Islet of Langerhans (tissue), 1 donor: ENCODE data around the gene GSE1.
"Not testable (repeated sequence)": the region's sequence is repeated elsewhere in the genome, so short reads cannot be mapped to it uniquely, and the experiment has no call there.

Experiments
- FAIRE-seq: peaks from one replicate; lab custom pipeline; 2011; peaks lifted over from hg19 to GRCh38; lab: Jason Lieb, UNC

GSE1 gene

GRCh38 chr16:85592277-85592676, 20.8 kb upstream of the GSE1 start:
- FAIRE-seq, result not testable (repeated sequence)

DNA sequence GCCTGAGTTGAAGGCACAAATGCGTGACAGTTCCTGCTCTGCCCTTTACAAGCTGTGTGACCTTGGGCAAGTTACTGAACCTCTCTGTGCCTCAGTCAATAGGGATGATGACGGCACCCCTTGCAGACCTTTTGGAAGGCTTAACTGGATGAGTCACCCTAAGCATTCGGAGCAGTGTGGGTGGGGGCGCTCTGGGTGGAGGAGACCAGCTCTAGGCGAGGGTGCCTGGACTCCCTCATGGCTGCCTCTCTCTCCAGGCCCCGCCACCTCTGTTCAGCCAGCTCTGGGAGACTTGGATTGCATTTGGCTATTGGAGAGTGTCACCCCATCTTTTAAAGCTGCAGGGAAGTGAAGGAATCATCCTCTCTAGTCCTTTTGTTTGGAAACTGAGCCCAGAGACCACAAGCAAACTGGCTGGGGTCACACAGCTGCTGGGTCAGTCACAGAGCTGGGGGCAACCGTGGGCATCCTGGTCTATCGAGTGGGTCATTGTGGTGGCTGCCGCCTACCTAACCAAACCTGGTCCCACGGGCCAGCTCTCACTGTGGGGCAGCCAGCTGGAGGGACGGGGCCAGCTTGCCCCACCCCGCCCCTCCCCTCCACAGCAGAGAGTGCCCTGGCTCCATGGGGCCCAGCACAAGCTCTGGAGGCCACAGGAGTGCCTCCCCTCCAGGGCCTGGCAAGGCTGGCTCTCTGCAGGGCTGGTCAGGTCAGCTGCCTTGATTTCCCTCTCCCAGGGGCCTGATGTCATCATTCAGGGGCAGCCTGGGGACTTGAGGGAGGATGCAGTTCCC, 20.2 kb upstream of the GSE1 start:
- FAIRE-seq, result no peak

- FAIRE-seq, result peak; percentile 13
Measured at GRCh38 chr16:85593494-85594221, 19.5 kb upstream of the GSE1 start.

GRCh38 chr16:85594273-85594977, 18.7 kb upstream of the GSE1 start:
- FAIRE-seq, result no peak

DNA sequence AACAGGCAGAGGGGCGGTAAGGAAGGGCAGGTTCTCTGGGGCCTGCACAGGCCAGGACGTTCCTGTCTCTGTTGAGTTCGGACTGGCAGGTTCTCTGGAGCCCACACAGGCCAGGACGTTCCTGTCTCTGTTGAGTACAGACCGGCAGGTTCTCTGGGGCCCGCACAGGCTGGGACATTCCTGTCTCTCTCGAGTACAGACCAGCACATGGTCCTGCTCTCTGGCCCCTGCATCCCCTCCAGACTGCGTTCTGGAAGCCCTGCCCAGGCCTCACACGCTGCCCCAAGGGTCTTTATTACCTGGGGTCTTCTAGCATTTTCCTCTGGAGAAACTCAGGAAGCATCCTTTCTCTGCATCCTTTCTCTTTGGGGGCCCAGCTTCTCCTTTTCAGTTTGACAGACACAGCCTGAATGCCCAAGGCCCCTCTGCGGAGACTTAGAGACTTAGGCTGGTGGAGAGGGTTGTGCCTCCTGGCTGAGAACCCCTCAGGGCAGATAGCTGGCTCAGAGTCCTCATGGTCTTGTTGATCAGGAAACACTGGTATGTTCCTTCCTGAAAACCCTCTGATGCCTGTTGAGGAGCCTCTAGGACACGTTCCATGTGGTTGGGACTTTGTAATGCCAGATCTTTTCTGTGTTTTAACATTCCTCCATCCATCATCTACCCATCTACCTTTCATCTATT, 18.0 kb upstream of the GSE1 start:
- no peak for FAIRE-seq

GRCh38 chr16:85595812-85596502, 17.2 kb upstream of the GSE1 start:
- no peak for FAIRE-seq

DNA sequence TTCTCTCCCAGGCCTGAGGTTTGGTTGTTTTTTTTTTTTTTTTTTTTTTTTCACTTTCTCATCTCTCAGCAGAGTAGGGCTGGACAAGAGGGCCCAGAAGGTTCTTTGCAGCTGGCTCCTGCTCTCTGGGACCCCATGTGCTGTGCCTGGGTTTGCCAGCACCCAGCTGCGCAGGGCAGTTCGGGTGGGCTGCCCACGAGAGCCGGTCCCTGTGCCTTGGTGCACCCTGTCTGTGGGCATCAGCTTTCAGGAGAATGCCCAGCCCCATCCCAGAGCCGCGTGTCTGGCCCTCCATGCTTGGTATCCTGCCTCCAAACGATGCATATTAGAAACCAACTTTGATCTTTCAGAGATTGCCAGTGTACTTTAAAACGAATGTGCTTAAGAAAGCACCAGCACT, 15.0 kb upstream of the GSE1 start:
- FAIRE-seq, result no peak

- no peak for FAIRE-seq
Measured at GRCh38 chr16:85600078-85600477, 13.0 kb upstream of the GSE1 start.

DNA sequence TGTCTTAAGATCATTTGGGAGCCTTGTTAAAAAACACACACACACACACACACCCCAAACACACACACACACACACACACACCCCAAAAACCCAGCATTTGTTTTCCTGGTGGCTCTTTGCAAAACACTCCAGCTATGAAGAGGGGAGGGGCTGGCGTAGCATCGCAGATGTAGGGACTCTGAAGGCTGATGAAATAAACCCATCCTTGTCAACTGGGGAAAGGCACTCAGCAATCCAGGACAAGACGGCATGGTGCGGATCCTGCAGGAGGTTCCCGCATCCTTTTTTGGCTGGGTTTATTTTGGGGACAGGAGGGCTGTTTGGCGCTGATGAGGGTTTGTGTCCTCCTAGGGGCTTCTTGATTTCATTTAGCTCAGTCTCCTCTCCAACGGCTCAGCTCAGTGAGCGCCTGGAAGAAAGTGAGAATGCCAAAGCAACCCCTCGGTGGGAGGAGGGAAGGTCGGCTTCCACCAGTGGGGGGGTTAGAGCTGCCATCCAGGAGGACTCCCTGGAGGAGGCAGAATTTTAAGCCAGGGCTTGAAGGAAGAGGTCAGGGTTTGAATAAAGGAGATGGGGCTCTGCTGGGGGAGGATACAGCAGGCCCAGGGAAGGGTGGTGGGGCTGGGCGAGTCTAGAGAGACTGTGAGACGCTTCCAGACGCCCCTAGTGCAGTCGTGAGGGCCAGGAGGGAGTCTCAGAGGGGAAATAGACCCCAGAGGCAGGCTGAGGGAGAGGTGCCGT, 12.4 kb upstream of the GSE1 start:
- no peak for FAIRE-seq

GRCh38 chr16:85601272-85601639, 11.9 kb upstream of the GSE1 start:
- no peak for FAIRE-seq

DNA sequence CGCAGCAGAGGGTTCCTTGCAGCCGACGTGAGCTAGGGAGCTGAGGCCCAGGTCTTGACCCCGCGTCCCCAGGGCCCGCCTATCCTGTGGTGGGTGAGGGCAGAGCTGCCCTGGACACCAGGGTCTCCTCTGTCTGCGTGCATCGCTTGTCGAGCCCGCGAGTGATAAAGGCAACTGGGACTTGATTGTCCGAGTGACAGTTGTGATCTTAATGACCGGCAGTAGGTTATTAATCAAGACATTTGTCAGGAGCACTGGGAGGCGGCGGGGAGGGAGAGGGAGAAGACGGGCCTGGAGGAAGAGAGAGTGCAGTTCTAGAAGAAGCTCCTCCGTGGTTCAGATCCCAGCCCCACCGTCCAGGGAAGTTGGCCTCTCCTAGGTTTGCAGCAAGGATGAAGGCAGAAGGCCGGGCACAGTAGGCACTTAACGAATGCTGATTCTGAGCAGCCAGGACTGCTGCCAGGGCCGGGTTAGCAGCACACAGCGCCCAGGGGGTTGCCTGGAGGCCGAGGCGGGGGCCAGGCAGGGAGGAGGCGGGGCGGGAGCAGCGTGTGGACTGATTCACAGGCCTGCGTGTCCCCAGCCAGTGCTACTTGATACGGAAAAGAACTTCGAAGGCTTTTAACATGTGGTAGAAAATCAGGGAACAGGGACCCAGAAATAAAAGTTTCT, 11.3 kb upstream of the GSE1 start:
- no peak for FAIRE-seq

- FAIRE-seq, result peak; percentile 33
Measured at GRCh38 chr16:85602402-85603202, 10.5 kb upstream of the GSE1 start.

- no peak for FAIRE-seq
Measured at GRCh38 chr16:85603203-85603755, 9.8 kb upstream of the GSE1 start.

DNA sequence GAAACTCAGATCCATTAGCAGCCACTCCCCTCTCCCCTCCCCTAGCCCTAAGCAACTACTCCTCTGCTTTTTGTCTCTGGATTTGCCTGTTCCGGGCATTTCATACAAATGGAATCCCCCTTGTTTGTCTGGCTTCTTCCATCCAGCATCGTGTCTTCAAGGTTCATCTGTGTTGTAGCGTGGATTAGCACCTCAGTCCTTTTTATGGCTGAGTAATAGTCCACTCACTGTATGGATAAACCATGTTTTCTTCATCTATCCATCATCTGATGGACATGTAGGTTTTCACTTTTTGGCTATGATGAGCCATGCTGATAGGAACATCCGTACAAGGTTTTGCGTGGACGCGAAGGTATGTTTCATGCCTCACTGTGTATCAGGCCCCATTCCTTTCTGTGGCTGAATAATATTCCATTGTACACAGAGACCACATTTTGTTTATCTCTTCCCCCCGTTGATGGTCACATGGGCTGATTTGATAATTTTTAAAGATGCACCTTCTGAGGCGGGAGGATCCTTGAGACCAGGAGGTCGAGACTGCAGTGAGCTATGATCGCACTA, 8.9 kb upstream of the GSE1 start:
- no peak for FAIRE-seq

DNA sequence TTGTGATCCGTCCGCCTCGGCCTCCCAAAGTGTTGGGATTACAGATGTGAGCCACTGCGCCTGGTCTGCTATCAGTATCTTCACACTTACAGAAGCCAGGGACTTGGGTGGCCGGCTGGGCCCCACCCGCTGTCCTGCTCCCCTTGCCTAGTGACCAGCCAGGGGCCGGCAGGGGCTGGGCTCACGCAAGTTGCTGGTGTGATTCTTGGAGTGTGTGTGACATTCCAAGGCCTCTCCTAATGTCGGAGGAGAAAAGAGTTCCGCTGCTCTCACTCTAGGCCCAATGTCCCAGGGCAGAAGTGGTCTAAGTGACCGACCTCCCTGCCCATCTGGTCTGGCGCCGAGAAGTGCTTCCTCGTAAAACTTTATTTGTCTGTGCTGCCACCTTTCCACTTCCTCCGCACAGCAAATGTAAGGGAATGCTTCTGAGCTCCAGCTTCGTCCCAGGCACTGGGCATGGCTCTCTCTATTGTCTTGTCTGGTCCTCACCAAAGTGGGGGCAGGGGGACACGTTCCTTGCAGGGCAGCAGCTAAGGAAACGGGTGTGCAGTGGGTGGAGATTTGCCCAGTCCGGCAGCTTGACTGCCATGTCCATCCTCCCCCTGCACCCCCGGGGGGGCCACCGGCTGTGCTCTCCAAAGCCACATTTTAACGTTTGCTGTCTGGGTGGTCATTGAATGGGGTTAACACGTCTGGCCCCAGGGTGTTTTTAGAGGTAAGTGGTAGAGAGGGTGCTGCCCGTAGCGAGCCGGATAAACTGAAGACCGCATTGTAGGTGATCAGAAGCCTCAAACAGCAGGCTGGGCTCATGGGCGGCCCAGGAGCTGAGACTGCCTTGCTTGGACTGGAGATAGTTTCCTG, 7.8 kb upstream of the GSE1 start:
- no peak for FAIRE-seq

GRCh38 chr16:85605912-85606841, 6.9 kb upstream of the GSE1 start:
- FAIRE-seq, result no peak

GRCh38 chr16:85606904-85607303, 6.2 kb upstream of the GSE1 start:
- FAIRE-seq, result no peak
